H1 (cell line): ENCODE data around the gene STX4. TPM values are rescaled to one million over a fixed set of nuclear protein-coding genes. Genes with fewer than 3 reads are reported as not detected.

Source experiments
- KDM1A ChIP-seq: fragments of 200-600, 300-600 bp; sonication (generic); IDR thresholded peaks from 2 replicates; pipeline ENCODE4 v1.7.1; 2016; ENCODE audit warnings: mild to moderate bottlenecking, low read length, borderline replicate concordance
- polyA plus RNA-seq, 7 experiments: library from polyadenylated mRNA; depleted of rRNA in 3 of 7; stranded (reverse) in 5 of 7; unstranded in 2 of 7; fragments of >200 nt in 5 of 7; fragments of 200-250 nt in 2 of 7; gene quantifications; 1 replicate in 5 of 7; 2 replicates in 1 of 7; 4 replicates in 1 of 7; pipeline versions ENCODE4 v1.2.1 to v1.2.3, GENCODE V29; 2011 to 2013; ENCODE audit warnings: missing spikeins in 2 of 7, mixed read lengths in 2 of 7
- total RNA-seq: library from RNA; stranded (reverse); fragmentation: NEBNext Ultra II Directional; extraction: Animal tissue kit (Norgen Biotek cat#: 25700); gene quantifications from 2 replicates; pipeline ENCODE4 v1.2.1, GENCODE V29; 2021
- TF ChIP-seq, protein P1 (sequence below): fragments of 300-600 bp; sonication (generic); IDR thresholded peaks from 2 replicates; pipeline ENCODE4 v1.7.1; 2012; ENCODE audit warnings: low read length, moderate library complexity, mild to moderate bottlenecking, inconsistent platforms; ENCODE audit not compliant: insufficient replicate concordance

Gene STX4
- total and polyA plus RNA-seq, 2 of the 8 experiments (the other 6 are each of a cell fraction or from before 2014, with no cell fraction given), result 25.8 to 32.3 TPM

DNA sequence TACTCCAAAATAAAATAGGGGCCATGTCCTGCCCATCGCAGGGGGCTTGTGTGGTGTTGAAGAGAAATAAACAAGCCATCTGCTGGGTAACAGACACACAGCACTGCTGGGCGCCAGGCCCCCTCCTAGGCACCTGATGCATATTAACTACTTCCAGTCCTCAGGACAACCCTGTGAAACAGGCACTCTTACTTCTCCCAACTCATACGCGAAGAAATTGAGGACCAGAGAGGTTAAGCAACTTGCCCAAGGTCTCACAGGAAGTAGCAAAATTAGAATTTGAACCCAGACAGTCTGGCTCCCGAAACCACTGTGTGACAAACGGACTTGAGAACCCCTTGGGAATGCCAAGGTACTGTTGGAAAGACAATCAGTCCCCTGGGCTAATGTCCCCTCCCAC, 25.7 kb upstream of the STX4 start (continued):
- TF ChIP-seq, protein P1, sequence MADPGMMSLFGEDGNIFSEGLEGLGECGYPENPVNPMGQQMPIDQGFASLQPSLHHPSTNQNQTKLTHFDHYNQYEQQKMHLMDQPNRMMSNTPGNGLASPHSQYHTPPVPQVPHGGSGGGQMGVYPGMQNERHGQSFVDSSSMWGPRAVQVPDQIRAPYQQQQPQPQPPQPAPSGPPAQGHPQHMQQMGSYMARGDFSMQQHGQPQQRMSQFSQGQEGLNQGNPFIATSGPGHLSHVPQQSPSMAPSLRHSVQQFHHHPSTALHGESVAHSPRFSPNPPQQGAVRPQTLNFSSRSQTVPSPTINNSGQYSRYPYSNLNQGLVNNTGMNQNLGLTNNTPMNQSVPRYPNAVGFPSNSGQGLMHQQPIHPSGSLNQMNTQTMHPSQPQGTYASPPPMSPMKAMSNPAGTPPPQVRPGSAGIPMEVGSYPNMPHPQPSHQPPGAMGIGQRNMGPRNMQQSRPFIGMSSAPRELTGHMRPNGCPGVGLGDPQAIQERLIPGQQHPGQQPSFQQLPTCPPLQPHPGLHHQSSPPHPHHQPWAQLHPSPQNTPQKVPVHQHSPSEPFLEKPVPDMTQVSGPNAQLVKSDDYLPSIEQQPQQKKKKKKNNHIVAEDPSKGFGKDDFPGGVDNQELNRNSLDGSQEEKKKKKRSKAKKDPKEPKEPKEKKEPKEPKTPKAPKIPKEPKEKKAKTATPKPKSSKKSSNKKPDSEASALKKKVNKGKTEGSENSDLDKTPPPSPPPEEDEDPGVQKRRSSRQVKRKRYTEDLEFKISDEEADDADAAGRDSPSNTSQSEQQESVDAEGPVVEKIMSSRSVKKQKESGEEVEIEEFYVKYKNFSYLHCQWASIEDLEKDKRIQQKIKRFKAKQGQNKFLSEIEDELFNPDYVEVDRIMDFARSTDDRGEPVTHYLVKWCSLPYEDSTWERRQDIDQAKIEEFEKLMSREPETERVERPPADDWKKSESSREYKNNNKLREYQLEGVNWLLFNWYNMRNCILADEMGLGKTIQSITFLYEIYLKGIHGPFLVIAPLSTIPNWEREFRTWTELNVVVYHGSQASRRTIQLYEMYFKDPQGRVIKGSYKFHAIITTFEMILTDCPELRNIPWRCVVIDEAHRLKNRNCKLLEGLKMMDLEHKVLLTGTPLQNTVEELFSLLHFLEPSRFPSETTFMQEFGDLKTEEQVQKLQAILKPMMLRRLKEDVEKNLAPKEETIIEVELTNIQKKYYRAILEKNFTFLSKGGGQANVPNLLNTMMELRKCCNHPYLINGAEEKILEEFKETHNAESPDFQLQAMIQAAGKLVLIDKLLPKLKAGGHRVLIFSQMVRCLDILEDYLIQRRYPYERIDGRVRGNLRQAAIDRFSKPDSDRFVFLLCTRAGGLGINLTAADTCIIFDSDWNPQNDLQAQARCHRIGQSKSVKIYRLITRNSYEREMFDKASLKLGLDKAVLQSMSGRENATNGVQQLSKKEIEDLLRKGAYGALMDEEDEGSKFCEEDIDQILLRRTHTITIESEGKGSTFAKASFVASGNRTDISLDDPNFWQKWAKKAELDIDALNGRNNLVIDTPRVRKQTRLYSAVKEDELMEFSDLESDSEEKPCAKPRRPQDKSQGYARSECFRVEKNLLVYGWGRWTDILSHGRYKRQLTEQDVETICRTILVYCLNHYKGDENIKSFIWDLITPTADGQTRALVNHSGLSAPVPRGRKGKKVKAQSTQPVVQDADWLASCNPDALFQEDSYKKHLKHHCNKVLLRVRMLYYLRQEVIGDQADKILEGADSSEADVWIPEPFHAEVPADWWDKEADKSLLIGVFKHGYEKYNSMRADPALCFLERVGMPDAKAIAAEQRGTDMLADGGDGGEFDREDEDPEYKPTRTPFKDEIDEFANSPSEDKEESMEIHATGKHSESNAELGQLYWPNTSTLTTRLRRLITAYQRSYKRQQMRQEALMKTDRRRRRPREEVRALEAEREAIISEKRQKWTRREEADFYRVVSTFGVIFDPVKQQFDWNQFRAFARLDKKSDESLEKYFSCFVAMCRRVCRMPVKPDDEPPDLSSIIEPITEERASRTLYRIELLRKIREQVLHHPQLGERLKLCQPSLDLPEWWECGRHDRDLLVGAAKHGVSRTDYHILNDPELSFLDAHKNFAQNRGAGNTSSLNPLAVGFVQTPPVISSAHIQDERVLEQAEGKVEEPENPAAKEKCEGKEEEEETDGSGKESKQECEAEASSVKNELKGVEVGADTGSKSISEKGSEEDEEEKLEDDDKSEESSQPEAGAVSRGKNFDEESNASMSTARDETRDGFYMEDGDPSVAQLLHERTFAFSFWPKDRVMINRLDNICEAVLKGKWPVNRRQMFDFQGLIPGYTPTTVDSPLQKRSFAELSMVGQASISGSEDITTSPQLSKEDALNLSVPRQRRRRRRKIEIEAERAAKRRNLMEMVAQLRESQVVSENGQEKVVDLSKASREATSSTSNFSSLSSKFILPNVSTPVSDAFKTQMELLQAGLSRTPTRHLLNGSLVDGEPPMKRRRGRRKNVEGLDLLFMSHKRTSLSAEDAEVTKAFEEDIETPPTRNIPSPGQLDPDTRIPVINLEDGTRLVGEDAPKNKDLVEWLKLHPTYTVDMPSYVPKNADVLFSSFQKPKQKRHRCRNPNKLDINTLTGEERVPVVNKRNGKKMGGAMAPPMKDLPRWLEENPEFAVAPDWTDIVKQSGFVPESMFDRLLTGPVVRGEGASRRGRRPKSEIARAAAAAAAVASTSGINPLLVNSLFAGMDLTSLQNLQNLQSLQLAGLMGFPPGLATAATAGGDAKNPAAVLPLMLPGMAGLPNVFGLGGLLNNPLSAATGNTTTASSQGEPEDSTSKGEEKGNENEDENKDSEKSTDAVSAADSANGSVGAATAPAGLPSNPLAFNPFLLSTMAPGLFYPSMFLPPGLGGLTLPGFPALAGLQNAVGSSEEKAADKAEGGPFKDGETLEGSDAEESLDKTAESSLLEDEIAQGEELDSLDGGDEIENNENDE, result no peak
- peak; percentile 49; the same call in 1 of the 2 replicates for TF ChIP-seq KDM1A
